Tibial nerve (tissue), 4 donors: ENCODE results near the gene GABRB2. TPM values are rescaled to one million over a fixed set of nuclear protein-coding genes. Genes with fewer than 3 reads are reported as not detected.
A peak's percentile ranks its signal among the peaks of the same experiment; 100 is the strongest.

ENCODE experiments used
- DNase-seq, 2 donors: peaks; one replicate each; pipeline ENCODE4 v3.0.0-alpha.2; 2019; ENCODE audit warnings: low spot score in 2 of 2
- H3K27ac ChIP-seq, 4 donors: fragments of 200-600 bp; sonication (generic) in 3 of 4; one replicate each; pipeline ENCODE4 v1.5.1; 2017 to 2019; ENCODE audit warnings: mild to moderate bottlenecking in 1 of 4
- H3K27me3 ChIP-seq, 2 donors: fragments of 200-600 bp; sonication (generic) in 1 of 2; one replicate each; pipeline versions ENCODE4 v1.5.1 to v1.6.0; 2017 to 2019
- H3K36me3 ChIP-seq, 3 donors: fragments of 200-600 bp; sonication (generic); one replicate each; pipeline ENCODE4 v1.5.1; 2018 to 2019
- H3K4me1 ChIP-seq, 4 donors: fragments of 200-600 bp; sonication (generic) in 3 of 4; one replicate each; pipeline ENCODE4 v1.5.1; 2017 to 2019
- H3K4me3 ChIP-seq, 4 donors: fragments of 200-600 bp; sonication (generic) in 3 of 4; one replicate each; pipeline ENCODE4 v1.5.1; 2017 to 2019; ENCODE audit warnings: mild to moderate bottlenecking in 1 of 4, moderate library complexity in 1 of 4
- H3K9me3 ChIP-seq, 4 donors: fragments of 200-600 bp; sonication (generic) in 3 of 4; one replicate each; pipeline ENCODE4 v1.5.1; 2017 to 2019
- EP300 ChIP-seq, 2 donors: sonication (generic); formaldehyde crosslinking; IDR thresholded peaks; one replicate each; pipeline ENCODE4 v1.6.1; 2017; ENCODE audit warnings: antibody characterized with exemption in 2 of 2, mild to moderate bottlenecking in 1 of 2
- POLR2A ChIP-seq, 2 donors: fragments of 450-650 bp; IDR thresholded peaks; one replicate each; pipeline ENCODE4 v1.6.1; 2017; ENCODE audit warnings: antibody characterized with exemption in 2 of 2, mild to moderate bottlenecking in 2 of 2, moderate library complexity in 2 of 2
- WGBS, 2 donors: methylation state at CpG; one replicate each; pipeline ENCODE4 v1.1.5; 2018; 5-methylcytosine and 5-hydroxymethylcytosine counted together
- total RNA-seq, 4 donors: library from RNA; depleted of rRNA; stranded (reverse); fragments of >200 nt; gene quantifications; one replicate each; pipeline ENCODE4 v1.1.0, GENCODE V29; 2016
- TF ChIP-seq, protein P1 (sequence below), 5 experiments: fragments of 200-600 bp in 3 of 5; fragments of 450-650 bp in 2 of 5; sonication (generic) in 3 of 5; IDR thresholded peaks; one replicate each; pipeline ENCODE4 v1.5.1; 2016 to 2019; ENCODE audit warnings: antibody characterized with exemption in 5 of 5, mild to moderate bottlenecking in 3 of 5, moderate library complexity in 2 of 5

Gene GABRB2
- total RNA-seq: 1 to 10 TPM in 3 of 4 donors, under 1 TPM in 1; 0.39 to 3.9 (median 3.0) TPM

DNA sequence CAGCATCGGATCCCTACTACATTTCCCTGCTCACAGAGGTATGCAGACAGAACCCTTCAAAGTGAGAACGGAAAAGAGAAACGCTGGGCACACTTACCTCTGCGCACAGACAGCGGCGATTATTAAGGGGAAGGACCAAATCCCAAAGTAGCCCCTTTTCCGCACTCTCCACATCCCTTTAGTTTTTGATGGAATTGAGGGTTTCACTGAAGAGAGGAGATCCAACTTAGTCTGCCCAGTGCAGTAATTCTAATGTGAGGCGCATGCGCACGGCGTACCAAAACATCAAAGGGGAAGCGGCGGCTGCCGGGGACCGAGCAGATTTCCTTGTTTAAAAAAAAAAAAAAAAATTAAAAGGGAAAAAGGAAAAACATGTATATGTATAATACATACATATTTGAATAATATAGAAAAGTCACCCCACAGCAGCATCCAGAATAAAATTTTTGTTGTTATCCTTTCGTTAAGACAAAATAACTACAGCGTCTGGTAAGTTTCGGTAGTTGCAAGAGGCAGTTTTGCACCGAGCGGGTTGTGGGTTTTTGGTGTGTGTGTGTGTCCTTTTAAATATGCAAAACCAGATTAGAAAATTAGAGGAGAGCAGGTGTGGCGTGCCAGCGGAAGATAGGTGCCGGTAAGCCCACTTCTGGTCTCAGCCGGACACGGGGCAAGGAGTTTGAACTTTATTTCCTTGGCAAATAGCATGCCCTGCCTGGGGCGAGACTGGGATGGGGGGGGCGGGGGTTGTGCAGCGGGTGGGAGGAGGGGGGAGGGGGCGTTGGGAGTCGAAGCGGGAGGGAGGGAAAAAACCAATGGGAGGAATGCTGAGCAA lies at the start of gene GABRB2:
Gene GABRB2, minus strand, starts transcription at position 256 of the 832 bp plus-strand sequence. Its CDS starts 82 bp downstream, at position 174.
- H3K36me3 ChIP-seq: no peaks in the 10 kb centered on the region
- H3K27ac ChIP-seq: no peak within 1 kb of the TSS
- H3K9me3 ChIP-seq: peaks cover 0 to 3% (median 0%) of the 10 kb centered on the region in 4 donors
- peaks cover 2 to 48% of the 10 kb centered on the region in 2 donors for H3K27me3 ChIP-seq
- peaks cover 0 to 40% (median 8%) of the 10 kb centered on the region in 4 donors for H3K4me1 ChIP-seq
- peak; percentile 14 to 18 for DNase-seq
- TF ChIP-seq, protein P1, sequence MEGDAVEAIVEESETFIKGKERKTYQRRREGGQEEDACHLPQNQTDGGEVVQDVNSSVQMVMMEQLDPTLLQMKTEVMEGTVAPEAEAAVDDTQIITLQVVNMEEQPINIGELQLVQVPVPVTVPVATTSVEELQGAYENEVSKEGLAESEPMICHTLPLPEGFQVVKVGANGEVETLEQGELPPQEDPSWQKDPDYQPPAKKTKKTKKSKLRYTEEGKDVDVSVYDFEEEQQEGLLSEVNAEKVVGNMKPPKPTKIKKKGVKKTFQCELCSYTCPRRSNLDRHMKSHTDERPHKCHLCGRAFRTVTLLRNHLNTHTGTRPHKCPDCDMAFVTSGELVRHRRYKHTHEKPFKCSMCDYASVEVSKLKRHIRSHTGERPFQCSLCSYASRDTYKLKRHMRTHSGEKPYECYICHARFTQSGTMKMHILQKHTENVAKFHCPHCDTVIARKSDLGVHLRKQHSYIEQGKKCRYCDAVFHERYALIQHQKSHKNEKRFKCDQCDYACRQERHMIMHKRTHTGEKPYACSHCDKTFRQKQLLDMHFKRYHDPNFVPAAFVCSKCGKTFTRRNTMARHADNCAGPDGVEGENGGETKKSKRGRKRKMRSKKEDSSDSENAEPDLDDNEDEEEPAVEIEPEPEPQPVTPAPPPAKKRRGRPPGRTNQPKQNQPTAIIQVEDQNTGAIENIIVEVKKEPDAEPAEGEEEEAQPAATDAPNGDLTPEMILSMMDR (IDR thresholded peaks at IDR 0.05): no peak
- no peak for TF ChIP-seq EP300 (IDR thresholded peaks at IDR 0.05)
- no peak for TF ChIP-seq POLR2A (IDR thresholded peaks at IDR 0.05)
- peak within 1 kb of the TSS; percentile 24 to 55 (median 29) for H3K4me3 ChIP-seq
- WGBS, 2 donors: 1 to 2% methylated on average over 30 of the region's 31 CpGs

DNA sequence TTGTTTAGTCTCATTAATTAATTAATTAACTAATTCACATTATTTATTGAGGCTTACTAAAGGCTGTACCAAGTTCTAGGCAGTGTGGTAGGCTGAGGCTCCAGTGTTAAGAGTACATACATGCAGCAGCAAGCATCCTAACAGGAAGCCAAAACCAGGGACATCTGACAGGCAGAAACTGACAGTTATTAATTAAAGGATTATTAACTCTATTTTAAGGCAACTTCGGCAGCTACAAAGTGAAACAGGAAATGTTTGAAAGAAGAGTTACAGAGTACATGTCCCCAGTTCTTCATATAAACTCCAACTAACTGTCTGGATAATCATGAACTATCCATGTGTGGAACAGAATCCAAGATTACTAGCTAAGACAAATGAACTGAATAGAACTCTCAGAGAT lies 39.3 kb upstream of the GABRB2 start:
- H3K36me3 ChIP-seq: no peaks in the 10 kb centered on the region
- no peak for DNase-seq
- no peaks in the 10 kb centered on the region for H3K4me1 ChIP-seq
- 21 to 48% methylated on average over 1 of the region's 1 CpG for WGBS, 2 donors
- TF ChIP-seq, protein P1 (IDR thresholded peaks at IDR 0.05): no peak
- no peak for TF ChIP-seq EP300 (IDR thresholded peaks at IDR 0.05)
- TF ChIP-seq POLR2A (IDR thresholded peaks at IDR 0.05): no peak
- H3K27ac ChIP-seq: no peak overlapping the region
- H3K4me3 ChIP-seq: no peak overlapping the region
- H3K27me3 ChIP-seq: no peaks in the 10 kb centered on the region
- no peaks in the 10 kb centered on the region for H3K9me3 ChIP-seq

DNA sequence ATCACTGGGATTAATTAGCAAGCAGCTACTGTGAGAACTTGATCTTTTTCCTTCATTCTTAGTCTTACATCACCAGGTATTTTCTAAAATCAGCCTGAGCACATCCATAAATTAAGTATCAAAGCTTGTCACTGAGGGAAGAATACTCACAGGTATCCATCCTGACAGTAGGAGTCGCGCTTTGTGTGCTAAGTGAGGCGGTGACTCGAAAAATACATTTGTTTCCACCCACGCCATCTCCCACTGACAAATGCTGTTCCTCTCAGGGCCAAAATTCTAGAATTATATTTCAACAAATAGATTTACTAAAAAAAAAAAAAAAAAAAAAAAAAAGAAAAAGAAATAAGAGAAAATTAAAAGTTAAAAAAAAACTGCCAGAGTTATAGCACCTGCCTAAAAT lies 34.1 kb upstream of the GABRB2 start:
- TF ChIP-seq EP300 (IDR thresholded peaks at IDR 0.05) (no peak), POLR2A (IDR thresholded peaks at IDR 0.05) (no peak)
- TF ChIP-seq, protein P1 (IDR thresholded peaks at IDR 0.05): no peak
- Histone ChIP-seq H3K4me3 (no peak overlapping the region), H3K27me3 (no peaks in the 10 kb centered on the region), H3K9me3 (no peaks in the 10 kb centered on the region), H3K27ac (no peak overlapping the region), H3K36me3 (no peaks in the 10 kb centered on the region), H3K4me1 (no peaks in the 10 kb centered on the region)
- WGBS, 2 donors: 95 to 96% methylated on average over 5 of the region's 5 CpGs
- DNase-seq: no peak

DNA sequence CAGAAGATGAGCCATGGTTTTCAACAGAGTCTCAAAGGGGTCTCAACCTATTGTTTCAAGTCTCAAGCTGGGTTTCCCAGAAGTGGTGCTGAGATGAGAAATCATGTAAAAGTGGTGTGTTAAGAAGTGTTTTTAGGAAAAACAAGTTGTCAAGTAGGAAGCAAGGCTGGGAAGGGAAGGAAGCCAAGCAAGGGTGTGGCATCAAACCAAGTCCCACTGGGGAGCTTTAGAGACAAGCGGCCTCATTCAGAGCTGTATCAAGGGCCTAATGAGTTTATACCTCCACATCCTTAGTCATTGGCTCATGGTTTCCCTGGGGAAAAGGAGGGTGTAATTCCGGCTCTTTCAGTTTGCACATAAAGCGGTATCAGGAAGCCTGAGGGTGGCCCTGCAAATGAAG lies 26.4 kb upstream of the GABRB2 start:
- no peaks in the 10 kb centered on the region for H3K4me1 ChIP-seq
- 42 to 57% methylated on average over 3 of the region's 3 CpGs for WGBS, 2 donors
- TF ChIP-seq EP300 (IDR thresholded peaks at IDR 0.05) (no peak), POLR2A (IDR thresholded peaks at IDR 0.05) (no peak)
- TF ChIP-seq, protein P1 (IDR thresholded peaks at IDR 0.05): no peak
- no peaks in the 10 kb centered on the region for H3K36me3 ChIP-seq
- no peak overlapping the region for H3K27ac ChIP-seq
- H3K9me3 ChIP-seq: no peaks in the 10 kb centered on the region
- no peak overlapping the region for H3K4me3 ChIP-seq
- H3K27me3 ChIP-seq: no peaks in the 10 kb centered on the region
- DNase-seq: no peak

DNA sequence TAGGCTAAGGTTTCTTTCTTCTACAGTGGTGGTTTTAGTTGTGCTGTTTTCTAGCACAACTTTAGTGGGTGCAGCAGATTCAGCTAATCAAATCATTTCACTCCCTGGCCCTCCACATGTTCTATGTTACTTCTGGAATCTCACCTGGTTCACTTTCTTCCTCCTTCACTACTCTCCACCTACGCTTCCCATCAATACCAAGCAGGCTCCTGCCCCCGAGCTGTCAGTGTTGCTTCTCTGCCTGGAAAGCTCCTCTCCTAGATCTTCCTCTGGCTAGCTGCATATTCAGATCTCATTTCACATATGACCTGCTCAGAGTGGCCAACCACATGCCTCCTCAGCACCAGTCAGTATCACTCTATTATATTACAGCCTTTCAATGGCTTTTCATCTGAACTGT lies 19.6 kb upstream of the GABRB2 start:
- Histone ChIP-seq H3K27ac (no peak overlapping the region), H3K27me3 (no peaks in the 10 kb centered on the region), H3K4me3 (no peak overlapping the region), H3K9me3 (no peaks in the 10 kb centered on the region), H3K4me1 (no peaks in the 10 kb centered on the region), H3K36me3 (no peaks in the 10 kb centered on the region)
- no peak for DNase-seq
- 81 to 86% methylated on average over 2 of the region's 2 CpGs for WGBS, 2 donors
- TF ChIP-seq POLR2A (IDR thresholded peaks at IDR 0.05) (no peak), EP300 (IDR thresholded peaks at IDR 0.05) (no peak)
- TF ChIP-seq, protein P1 (IDR thresholded peaks at IDR 0.05): no peak
